Esophagus muscularis mucosa (tissue), 4 donors: ENCODE results near the gene CDKN2A. TPM values are rescaled to one million over a fixed set of nuclear protein-coding genes. Genes with fewer than 3 reads are reported as not detected.

Experiments
- DNase-seq: peaks from one replicate; pipeline ENCODE4 v3.0.0-alpha.2; 2017; ENCODE audit errors: extremely low spot score
- H3K27ac ChIP-seq, 4 donors: fragments of 200-600 bp; sonication (generic); replicated peaks in 1 of 4; 1 replicate in 3 of 4; 2 replicates in 1 of 4; pipeline ENCODE4 v1.5.1; 2016 to 2019; ENCODE audit warnings: mild to moderate bottlenecking in 1 of 4
- H3K27me3 ChIP-seq, 4 donors: fragments of 200-600 bp; sonication (generic); one replicate each; pipeline versions ENCODE4 v1.5.1 to v1.6.0; 2016 to 2019
- H3K36me3 ChIP-seq, 4 donors: fragments of 200-600 bp; sonication (generic); one replicate each; pipeline ENCODE4 v1.5.1; 2016 to 2019
- H3K4me1 ChIP-seq, 4 donors: fragments of 200-600 bp; sonication (generic); one replicate each; pipeline ENCODE4 v1.5.1; 2016 to 2019
- H3K4me3 ChIP-seq, 4 donors: fragments of 200-600 bp; sonication (generic); 1 replicate in 2 of 4; 2 replicates in 2 of 4; pipeline ENCODE4 v1.5.1; 2016 to 2019; ENCODE audit warnings: mild to moderate bottlenecking in 4 of 4, moderate library complexity in 1 of 4
- H3K9me3 ChIP-seq, 4 donors: fragments of 200-600 bp; sonication (generic); 1 replicate in 3 of 4; 2 replicates in 1 of 4; pipeline ENCODE4 v1.5.1; 2016 to 2019
- EP300 ChIP-seq: sonication (generic); formaldehyde crosslinking; IDR thresholded peaks from one replicate; pipeline ENCODE4 v1.6.1; 2017; ENCODE audit warnings: antibody characterized with exemption
- POLR2A ChIP-seq: fragments of 450-650 bp; IDR thresholded peaks from one replicate; pipeline ENCODE4 v1.6.1; 2017; ENCODE audit warnings: antibody characterized with exemption, moderate library complexity, mild to moderate bottlenecking, low read depth
- POLR2AphosphoS5 ChIP-seq, 2 donors: sonication (generic); formaldehyde crosslinking; IDR thresholded peaks; one replicate each; pipeline ENCODE4 v1.6.1; 2017; ENCODE audit warnings: antibody characterized with exemption in 2 of 2
- WGBS: methylation state at CpG from one replicate; pipeline ENCODE4 v1.1.5; 2018; 5-methylcytosine and 5-hydroxymethylcytosine counted together
- intact Hi-C: fragments of 100-400 bp; cut with DNase I; formaldehyde crosslinking; loops from one replicate; pipeline ENCODE4 v1.15.1; 2023
- total RNA-seq, 4 donors: library from RNA; depleted of rRNA; stranded (reverse); fragments of >200 nt; gene quantifications; one replicate each; pipeline versions ENCODE4 v1.1.0 to v1.2.1, GENCODE V29; 2016
- TF ChIP-seq, protein P1 (sequence below), 3 experiments: fragments of 200-600 bp in 2 of 3; fragments of 450-650 bp in 1 of 3; sonication (generic) in 2 of 3; IDR thresholded peaks; one replicate each; pipeline ENCODE4 v1.5.1; 2017 to 2019; ENCODE audit warnings: antibody characterized with exemption in 3 of 3, mild to moderate bottlenecking in 2 of 3, moderate library complexity in 1 of 3

The CDKN2A gene
- total RNA-seq, 4 donors from 2014 or later = 3.1 to 6.0 (median 4.4) TPM

DNA sequence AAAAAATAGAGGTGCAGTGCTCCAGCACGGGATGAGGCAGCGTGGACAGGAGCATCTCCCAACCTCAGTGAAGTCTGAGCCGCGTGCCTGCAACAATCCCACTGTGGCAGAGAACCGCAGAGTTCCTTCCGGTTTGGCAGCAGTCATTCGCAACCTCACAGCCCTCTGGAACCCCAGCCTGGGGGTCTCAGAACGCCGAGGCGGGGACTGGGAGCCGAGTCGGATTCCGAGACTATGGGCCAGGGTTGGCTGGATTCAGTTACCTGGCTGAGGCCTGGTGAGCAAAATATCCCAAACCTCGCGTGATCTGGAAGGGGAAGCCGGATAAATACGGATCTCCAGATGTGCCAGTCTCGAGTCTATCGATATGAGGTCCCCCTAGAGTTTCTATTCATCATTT, 27.0 kb downstream of the CDKN2A start:
- no peak for TF ChIP-seq EP300
- TF ChIP-seq, protein P1, sequence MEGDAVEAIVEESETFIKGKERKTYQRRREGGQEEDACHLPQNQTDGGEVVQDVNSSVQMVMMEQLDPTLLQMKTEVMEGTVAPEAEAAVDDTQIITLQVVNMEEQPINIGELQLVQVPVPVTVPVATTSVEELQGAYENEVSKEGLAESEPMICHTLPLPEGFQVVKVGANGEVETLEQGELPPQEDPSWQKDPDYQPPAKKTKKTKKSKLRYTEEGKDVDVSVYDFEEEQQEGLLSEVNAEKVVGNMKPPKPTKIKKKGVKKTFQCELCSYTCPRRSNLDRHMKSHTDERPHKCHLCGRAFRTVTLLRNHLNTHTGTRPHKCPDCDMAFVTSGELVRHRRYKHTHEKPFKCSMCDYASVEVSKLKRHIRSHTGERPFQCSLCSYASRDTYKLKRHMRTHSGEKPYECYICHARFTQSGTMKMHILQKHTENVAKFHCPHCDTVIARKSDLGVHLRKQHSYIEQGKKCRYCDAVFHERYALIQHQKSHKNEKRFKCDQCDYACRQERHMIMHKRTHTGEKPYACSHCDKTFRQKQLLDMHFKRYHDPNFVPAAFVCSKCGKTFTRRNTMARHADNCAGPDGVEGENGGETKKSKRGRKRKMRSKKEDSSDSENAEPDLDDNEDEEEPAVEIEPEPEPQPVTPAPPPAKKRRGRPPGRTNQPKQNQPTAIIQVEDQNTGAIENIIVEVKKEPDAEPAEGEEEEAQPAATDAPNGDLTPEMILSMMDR (IDR thresholded peaks at IDR 0.05) = no peak
- no peak for TF ChIP-seq POLR2AphosphoS5 (IDR thresholded peaks at IDR 0.05)
- no peak for TF ChIP-seq POLR2A
- Histone ChIP-seq H3K9me3 (peaks cover 0 to 3% (median 0%) of the 10 kb centered on the region in 4 donors), H3K27ac (no peak overlapping the region), H3K36me3 (no peaks in the 10 kb centered on the region), H3K4me1 (peaks cover 13 to 43% (median 35%) of the 10 kb centered on the region in 4 donors), H3K4me3 (no peak overlapping the region), H3K27me3 (peaks cover 11 to 99% (median 74%) of the 10 kb centered on the region in 4 donors)
- WGBS = 34% methylated on average over 11 of the region's 19 CpGs
- intact Hi-C loops = no loop called here
- no peak for DNase-seq

DNA sequence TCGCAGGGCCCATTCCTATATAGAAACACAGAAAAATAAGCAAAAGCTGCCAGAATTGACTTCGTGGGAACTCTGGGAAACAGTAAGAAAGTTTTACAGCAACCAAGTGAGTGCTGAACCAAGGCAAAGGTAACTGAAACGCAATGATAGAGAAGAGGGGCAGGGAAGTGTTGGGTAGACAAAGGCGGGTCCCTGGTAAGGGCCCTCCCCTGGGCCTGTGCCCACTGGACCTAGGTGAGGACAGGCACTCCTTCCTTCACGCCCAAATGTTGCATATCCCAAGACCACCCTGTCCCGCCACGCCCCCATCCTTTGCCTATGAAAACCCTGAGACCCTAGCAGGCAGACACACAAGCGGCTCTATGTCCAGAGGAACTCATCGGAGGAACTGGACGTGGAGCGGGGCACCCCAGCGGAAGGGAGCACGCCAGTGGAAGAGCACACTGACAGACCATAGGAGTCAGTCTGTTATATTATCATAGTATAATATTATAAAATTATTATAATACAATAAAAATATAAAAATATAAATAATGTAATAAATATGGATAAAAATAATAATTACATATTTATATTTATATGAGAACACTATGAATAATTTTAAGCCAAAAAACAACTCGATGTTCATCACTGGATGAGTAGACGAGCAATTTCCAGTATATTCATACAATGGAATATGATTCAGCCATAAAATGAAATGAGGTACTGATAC, 27.9 kb downstream of the CDKN2A start:
- no peak overlapping the region for H3K4me3 ChIP-seq
- no peak for DNase-seq
- no peaks in the 10 kb centered on the region for H3K36me3 ChIP-seq
- H3K9me3 ChIP-seq = peaks cover 0 to 3% (median 0%) of the 10 kb centered on the region in 4 donors
- TF ChIP-seq POLR2AphosphoS5 (IDR thresholded peaks at IDR 0.05) = no peak
- TF ChIP-seq, protein P1 (IDR thresholded peaks at IDR 0.05) = no peak
- no peak for TF ChIP-seq POLR2A
- no peak for TF ChIP-seq EP300
- H3K4me1 ChIP-seq = peaks cover 13 to 42% (median 34%) of the 10 kb centered on the region in 4 donors
- WGBS = 21% methylated on average over 15 of the region's 15 CpGs
- intact Hi-C loops = no loop called here
- H3K27ac ChIP-seq = no peak overlapping the region
- peaks cover 11 to 92% (median 65%) of the 10 kb centered on the region in 4 donors for H3K27me3 ChIP-seq

DNA sequence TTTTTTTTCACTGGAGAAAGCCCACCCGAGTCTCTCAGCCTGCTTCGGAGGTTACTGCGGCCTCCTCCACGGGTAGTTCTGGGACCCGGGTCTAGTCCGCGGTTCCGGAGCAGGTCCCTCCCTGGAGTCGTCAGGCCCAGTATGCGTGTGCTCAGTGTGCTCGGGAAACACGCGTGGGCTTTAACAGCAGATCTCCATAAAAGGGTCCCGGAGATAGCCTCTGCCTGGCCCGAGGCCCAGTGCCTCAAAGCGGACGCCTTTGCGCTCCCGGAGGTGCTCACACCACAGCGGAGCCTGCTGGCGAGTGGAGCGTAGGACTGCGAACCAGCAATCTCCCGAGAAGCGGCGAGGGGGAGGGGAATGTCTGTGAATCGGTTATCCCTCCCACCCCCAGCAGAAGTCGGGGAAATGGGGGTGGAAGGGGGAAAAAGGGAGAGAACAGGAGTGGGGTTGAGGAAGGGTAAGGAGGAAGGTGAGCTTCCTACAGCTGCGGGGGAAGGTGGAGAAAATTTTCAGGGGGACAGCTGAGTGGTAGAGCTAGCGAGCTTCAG, 28.7 kb downstream of the CDKN2A start:
- H3K9me3 ChIP-seq = peaks cover 0 to 3% (median 0%) of the 10 kb centered on the region in 4 donors
- no peak overlapping the region for H3K27ac ChIP-seq
- WGBS = 1% methylated on average over 25 of the region's 30 CpGs
- H3K4me3 ChIP-seq = peak overlapping the region; percentile 31 to 46 (median 38)
- intact Hi-C loops = no loop called here
- TF ChIP-seq EP300 = no peak
- TF ChIP-seq, protein P1 (IDR thresholded peaks at IDR 0.05) = peak in 2 of 3 experiments; percentile 11 to 27
- peaks cover 7 to 83% (median 57%) of the 10 kb centered on the region in 4 donors for H3K27me3 ChIP-seq
- no peak for DNase-seq
- peaks cover 10 to 34% (median 28%) of the 10 kb centered on the region in 4 donors for H3K4me1 ChIP-seq
- no peaks in the 10 kb centered on the region for H3K36me3 ChIP-seq

DNA sequence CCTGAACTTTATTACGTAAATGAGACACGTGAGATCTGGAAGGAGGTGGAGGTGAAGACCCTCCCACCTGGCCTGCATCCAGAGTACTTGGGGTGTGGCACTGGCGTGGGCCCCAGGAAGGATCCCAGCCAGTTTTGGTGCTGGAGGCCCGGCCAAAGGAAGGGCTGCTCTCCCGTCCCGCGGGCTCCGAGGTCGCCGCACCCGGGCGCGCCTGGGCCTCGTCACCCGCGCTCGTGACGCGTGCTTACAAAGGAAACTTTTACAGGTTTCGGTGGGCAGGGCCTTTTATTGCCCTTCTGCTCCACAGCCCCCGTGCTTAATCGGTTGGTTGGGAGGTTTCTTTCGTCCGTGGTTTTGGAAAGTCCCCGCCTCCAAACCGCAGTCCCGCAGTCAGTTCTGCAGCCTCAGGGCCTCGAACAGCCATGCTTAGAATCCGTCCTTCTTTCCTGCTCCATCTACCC, 29.2 kb downstream of the CDKN2A start:
- Histone ChIP-seq H3K36me3 (no peaks in the 10 kb centered on the region), H3K9me3 (peaks cover 0 to 3% (median 0%) of the 10 kb centered on the region in 4 donors), H3K27me3 (peaks cover 2 to 78% (median 52%) of the 10 kb centered on the region in 4 donors), H3K4me1 (peaks cover 10 to 33% (median 28%) of the 10 kb centered on the region in 4 donors), H3K27ac (no peak overlapping the region), H3K4me3 (peak overlapping the region; percentile 31 to 46 (median 38))
- intact Hi-C loops = no loop called here
- TF ChIP-seq, protein P1 (IDR thresholded peaks at IDR 0.05) = no peak
- TF ChIP-seq POLR2A = no peak
- DNase-seq = no peak
- 5% methylated on average over 29 of the region's 29 CpGs for whole genome bisulfite sequencing
